ENCODE data around the gene BEND7. TPM values are rescaled to one million over a fixed set of nuclear protein-coding genes. Genes with fewer than 3 reads are reported as not detected.

Gene BEND7
- polyA plus RNA-seq, 1 of the 3 experiments (the other 2 are of a cell fraction): 9.2 TPM

DNA sequence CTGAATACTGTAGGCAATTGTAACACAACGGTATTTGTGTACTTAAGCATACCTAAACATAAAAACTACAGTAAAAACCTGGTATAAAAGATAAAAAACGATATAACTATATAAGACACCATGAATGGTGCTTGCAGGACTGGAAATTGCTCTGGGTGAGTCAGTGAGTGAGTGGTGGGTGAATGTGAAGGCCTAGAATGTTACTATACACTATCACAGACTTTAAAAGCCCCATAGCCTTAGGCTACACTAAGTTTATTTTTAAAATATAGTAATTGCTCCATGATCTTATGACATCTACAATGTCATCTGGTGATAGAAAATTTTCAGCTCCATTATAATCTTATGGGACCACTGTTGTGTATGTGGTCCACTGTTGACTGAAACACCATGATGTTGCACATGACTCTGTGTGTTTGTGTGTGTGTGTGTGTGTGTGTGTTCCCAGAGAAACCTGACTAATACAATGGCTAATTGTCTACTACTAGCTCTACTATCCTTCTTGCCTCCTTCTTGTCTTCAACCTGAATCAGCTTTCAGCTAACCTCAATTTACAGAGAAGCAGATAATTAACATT is 30.4 kb upstream of the BEND7 start:
- Histone ChIP-seq H3K27me3 (ENCODE audit: insufficient read depth) (no peaks in the 10 kb centered on the region; the same call in 1 of the 2 replicates), H3K36me3 (replicated peaks in 1 of 2; ENCODE audit: control insufficient read depth in 1 of 2, insufficient read depth in 2 of 2, low read length in 1 of 2) (no peaks in the 10 kb centered on the region), H3F3A (replicated peaks; ENCODE audit: insufficient read depth) (no peaks in the 10 kb centered on the region), H4K20me1 (ENCODE audit: insufficient read depth) (no peaks in the 10 kb centered on the region), H3K9me2 (no peaks in the 10 kb centered on the region), H3K27ac (ENCODE audit: low read depth in 2 of 2, low read length in 1 of 2) (no peak overlapping the region), H3K9ac (no peak overlapping the region), H2AFZ (ENCODE audit: low read depth) (no peak overlapping the region), H3K4me1 (ENCODE audit: control insufficient read depth in 1 of 2, insufficient read depth in 2 of 2, low read depth in 1 of 2, low read length in 1 of 2) (0 out of 4 replicates have a peak, but pooled peaks cover 0 to 4% of the 10 kb centered on the region in 2 experiments), H3K4me3 (ENCODE audit: low read depth in 2 of 2, low read length in 1 of 2) (no peak overlapping the region), H3K79me2 (ENCODE audit: insufficient read depth) (no peaks in the 10 kb centered on the region), H3K4me2 (no peak overlapping the region), H3K9me3 (no peaks in the 10 kb centered on the region)
- POLR2A ChIA-PET: no interaction called here
- WGBS (ENCODE audit: low lambda C conversion rate): 22% methylated on average over 2 of the region's 2 CpGs
- TF ChIP-seq, protein P1, sequence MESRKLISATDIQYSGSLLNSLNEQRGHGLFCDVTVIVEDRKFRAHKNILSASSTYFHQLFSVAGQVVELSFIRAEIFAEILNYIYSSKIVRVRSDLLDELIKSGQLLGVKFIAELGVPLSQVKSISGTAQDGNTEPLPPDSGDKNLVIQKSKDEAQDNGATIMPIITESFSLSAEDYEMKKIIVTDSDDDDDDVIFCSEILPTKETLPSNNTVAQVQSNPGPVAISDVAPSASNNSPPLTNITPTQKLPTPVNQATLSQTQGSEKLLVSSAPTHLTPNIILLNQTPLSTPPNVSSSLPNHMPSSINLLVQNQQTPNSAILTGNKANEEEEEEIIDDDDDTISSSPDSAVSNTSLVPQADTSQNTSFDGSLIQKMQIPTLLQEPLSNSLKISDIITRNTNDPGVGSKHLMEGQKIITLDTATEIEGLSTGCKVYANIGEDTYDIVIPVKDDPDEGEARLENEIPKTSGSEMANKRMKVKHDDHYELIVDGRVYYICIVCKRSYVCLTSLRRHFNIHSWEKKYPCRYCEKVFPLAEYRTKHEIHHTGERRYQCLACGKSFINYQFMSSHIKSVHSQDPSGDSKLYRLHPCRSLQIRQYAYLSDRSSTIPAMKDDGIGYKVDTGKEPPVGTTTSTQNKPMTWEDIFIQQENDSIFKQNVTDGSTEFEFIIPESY (IDR thresholded peaks at IDR 0.05; ENCODE audit: borderline replicate concordance, low read depth): no peak
- TF ChIP-seq, protein P2, sequence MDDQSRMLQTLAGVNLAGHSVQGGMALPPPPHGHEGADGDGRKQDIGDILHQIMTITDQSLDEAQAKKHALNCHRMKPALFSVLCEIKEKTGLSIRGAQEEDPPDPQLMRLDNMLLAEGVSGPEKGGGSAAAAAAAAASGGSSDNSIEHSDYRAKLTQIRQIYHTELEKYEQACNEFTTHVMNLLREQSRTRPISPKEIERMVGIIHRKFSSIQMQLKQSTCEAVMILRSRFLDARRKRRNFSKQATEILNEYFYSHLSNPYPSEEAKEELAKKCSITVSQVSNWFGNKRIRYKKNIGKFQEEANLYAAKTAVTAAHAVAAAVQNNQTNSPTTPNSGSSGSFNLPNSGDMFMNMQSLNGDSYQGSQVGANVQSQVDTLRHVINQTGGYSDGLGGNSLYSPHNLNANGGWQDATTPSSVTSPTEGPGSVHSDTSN (IDR thresholded peaks at IDR 0.05): no peak
- TF ChIP-seq FOXM1 (IDR thresholded peaks at IDR 0.05; ENCODE audit: low read depth) (no peak), RXRA (IDR thresholded peaks at IDR 0.05; ENCODE audit: borderline replicate concordance, low read depth) (no peak), JUND (IDR thresholded peaks at IDR 0.05) (no peak), RCOR1 (IDR thresholded peaks at IDR 0.05; ENCODE audit: low read length) (no peak), ELF1 (IDR thresholded peaks at IDR 0.05) (no peak)
- no peak for DNase-seq
- CTCF ChIA-PET: no interaction called here

DNA sequence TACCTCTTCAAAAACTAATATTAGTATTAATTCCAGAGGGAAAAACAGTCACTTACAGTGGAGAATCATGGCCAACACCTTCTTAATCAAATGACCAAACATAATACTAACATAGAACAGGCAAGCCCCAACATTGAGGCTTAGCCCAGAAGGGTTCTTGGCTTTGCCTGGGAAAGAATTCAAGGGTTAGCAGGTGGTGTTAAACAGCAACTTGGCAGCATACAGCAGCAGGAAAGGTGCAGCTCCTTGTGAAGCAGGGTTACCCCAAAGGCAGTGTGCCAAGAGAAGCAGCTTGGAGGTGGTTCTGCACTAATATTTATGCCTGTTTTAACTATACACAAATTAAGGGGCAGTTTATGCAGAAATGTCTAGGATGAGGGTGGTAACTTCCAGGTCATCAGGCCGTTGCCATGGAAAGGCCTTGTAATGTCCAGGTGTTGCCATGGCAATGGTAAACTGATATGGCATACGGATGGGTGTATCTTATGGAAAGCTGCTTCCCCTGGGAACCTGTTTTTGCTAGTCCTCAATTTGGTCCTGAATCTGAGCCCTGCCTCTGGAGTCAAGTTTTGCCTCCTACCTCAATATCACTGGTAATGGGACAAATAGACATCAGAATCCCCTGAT is 27.2 kb upstream of the BEND7 start:
- Histone ChIP-seq H3K79me2 (ENCODE audit: insufficient read depth) (no peaks in the 10 kb centered on the region), H3K36me3 (replicated peaks in 1 of 2; ENCODE audit: control insufficient read depth in 1 of 2, insufficient read depth in 2 of 2, low read length in 1 of 2) (no peaks in the 10 kb centered on the region), H3F3A (replicated peaks; ENCODE audit: insufficient read depth) (no peaks in the 10 kb centered on the region), H3K4me2 (no peak overlapping the region), H3K4me3 (ENCODE audit: low read depth in 2 of 2, low read length in 1 of 2) (no peak overlapping the region), H2AFZ (ENCODE audit: low read depth) (no peak overlapping the region), H3K4me1 (ENCODE audit: control insufficient read depth in 1 of 2, insufficient read depth in 2 of 2, low read depth in 1 of 2, low read length in 1 of 2) (0 out of 4 replicates have a peak, but pooled peaks cover 0 to 4% of the 10 kb centered on the region in 2 experiments), H3K27ac (ENCODE audit: low read depth in 2 of 2, low read length in 1 of 2) (no peak overlapping the region), H3K9me3 (0 out of 2 replicates have a peak, but pooled peaks cover 6% of the 10 kb centered on the region), H3K9ac (no peak overlapping the region), H3K27me3 (ENCODE audit: insufficient read depth) (no peaks in the 10 kb centered on the region; the same call in 1 of the 2 replicates), H3K9me2 (no peaks in the 10 kb centered on the region), H4K20me1 (ENCODE audit: insufficient read depth) (no peaks in the 10 kb centered on the region)
- no peak for TF ChIP-seq FOXM1 (IDR thresholded peaks at IDR 0.05; ENCODE audit: low read depth)
- no peak for TF ChIP-seq FOSL2 (IDR thresholded peaks at IDR 0.05; ENCODE audit: borderline replicate concordance, low read depth)
- no peak for TF ChIP-seq TCF12 (IDR thresholded peaks at IDR 0.05)
- TF ChIP-seq, protein P3, sequence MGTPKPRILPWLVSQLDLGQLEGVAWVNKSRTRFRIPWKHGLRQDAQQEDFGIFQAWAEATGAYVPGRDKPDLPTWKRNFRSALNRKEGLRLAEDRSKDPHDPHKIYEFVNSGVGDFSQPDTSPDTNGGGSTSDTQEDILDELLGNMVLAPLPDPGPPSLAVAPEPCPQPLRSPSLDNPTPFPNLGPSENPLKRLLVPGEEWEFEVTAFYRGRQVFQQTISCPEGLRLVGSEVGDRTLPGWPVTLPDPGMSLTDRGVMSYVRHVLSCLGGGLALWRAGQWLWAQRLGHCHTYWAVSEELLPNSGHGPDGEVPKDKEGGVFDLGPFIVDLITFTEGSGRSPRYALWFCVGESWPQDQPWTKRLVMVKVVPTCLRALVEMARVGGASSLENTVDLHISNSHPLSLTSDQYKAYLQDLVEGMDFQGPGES (IDR thresholded peaks at IDR 0.05; ENCODE audit: low read depth, low read length): no peak
- TF ChIP-seq RFX5 (IDR thresholded peaks at IDR 0.05; ENCODE audit: low read length): no peak
- TF ChIP-seq RCOR1 (IDR thresholded peaks at IDR 0.05; ENCODE audit: low read length): no peak
- no peak for TF ChIP-seq TEAD4 (IDR thresholded peaks at IDR 0.05; ENCODE audit: borderline replicate concordance, insufficient read depth)
- TF ChIP-seq SMC3 (IDR thresholded peaks at IDR 0.05; ENCODE audit: low read depth, low read length): no peak
- TF ChIP-seq NFIC (IDR thresholded peaks at IDR 0.05; ENCODE audit: borderline replicate concordance): no peak
- TF ChIP-seq RAD21 (IDR thresholded peaks at IDR 0.05; ENCODE audit: low read length): no peak
- TF ChIP-seq YY1 (IDR thresholded peaks at IDR 0.05; ENCODE audit: low read depth): no peak
- TF ChIP-seq GABPA (IDR thresholded peaks at IDR 0.05; ENCODE audit: low read depth): no peak
- WGBS (ENCODE audit: low lambda C conversion rate): 20% methylated on average over 2 of the region's 2 CpGs
- no peak for DNase-seq
- ChIA-PET POLR2A (no interaction called here), CTCF (interaction anchor here (1.0 kb wide), 1 partner anchor 19 kb away, joined by 4 read pairs; no protein-coding TSS in a partner anchor)
